Endothelial cell (in vitro differentiated cells): ENCODE results near the gene RHEX. TPM values are rescaled to one million over a fixed set of nuclear protein-coding genes. Genes with fewer than 3 reads are reported as not detected.
"Not testable (repeated sequence)": the region's sequence is repeated elsewhere in the genome, so short reads cannot be mapped to it uniquely, and the experiment has no call there.

ENCODE experiments used
- DNase-seq: peaks from one replicate; pipeline ENCODE4 v3.0.0; 2021; ENCODE audit warnings: low spot score
- H3K27ac Mint-ChIP-seq: one replicate; pipeline ENCODE4 v1.8.0; 2021; ENCODE audit warnings: mixed read lengths, inconsistent platforms; ENCODE audit not compliant: unreplicated experiment
- H3K27me3 Mint-ChIP-seq: one replicate; pipeline ENCODE4 v1.8.0; 2021; ENCODE audit warnings: mild to moderate bottlenecking, moderate library complexity, mixed read lengths, inconsistent platforms; ENCODE audit not compliant: unreplicated experiment
- H3K36me3 Mint-ChIP-seq: one replicate; pipeline ENCODE4 v1.8.0; 2021; ENCODE audit warnings: mild to moderate bottlenecking, low read depth, mixed read lengths, inconsistent platforms; ENCODE audit not compliant: unreplicated experiment
- H3K4me1 Mint-ChIP-seq: one replicate; pipeline ENCODE4 v1.8.0; 2021; ENCODE audit warnings: mild to moderate bottlenecking, mixed read lengths, inconsistent platforms; ENCODE audit not compliant: unreplicated experiment
- H3K4me3 Mint-ChIP-seq: one replicate; pipeline ENCODE4 v1.8.0; 2021; ENCODE audit warnings: mild to moderate bottlenecking, mixed read lengths, inconsistent platforms; ENCODE audit not compliant: unreplicated experiment
- H3K9me3 Mint-ChIP-seq: one replicate; pipeline ENCODE4 v1.8.0; 2021; ENCODE audit warnings: mixed read lengths, inconsistent platforms; ENCODE audit not compliant: unreplicated experiment
- long read RNA-seq: library from polyadenylated mRNA; unstranded; transcript quantifications from one replicate; pipeline ENCODE4 v2.0.0, GENCODE V29; 2020; ENCODE audit not compliant: unreplicated experiment
- total RNA-seq: library from RNA; stranded (reverse); fragmentation: NEBNext Ultra II Directional; extraction: Animal tissue kit (Norgen Biotek cat#: 25700); gene quantifications from one replicate; pipeline ENCODE4 v1.2.1, GENCODE V29; 2021; ENCODE audit not compliant: unreplicated experiment
- TF ChIP-seq, protein P1 (sequence below): fragments of 200-600 bp; sonication (generic); IDR thresholded peaks from one replicate; pipeline ENCODE4 v1.5.0; 2021; ENCODE audit warnings: antibody characterized with exemption; ENCODE audit not compliant: unreplicated experiment

Gene RHEX
- total RNA-seq: not detected
- long read RNA-seq: 0 reads

DNA sequence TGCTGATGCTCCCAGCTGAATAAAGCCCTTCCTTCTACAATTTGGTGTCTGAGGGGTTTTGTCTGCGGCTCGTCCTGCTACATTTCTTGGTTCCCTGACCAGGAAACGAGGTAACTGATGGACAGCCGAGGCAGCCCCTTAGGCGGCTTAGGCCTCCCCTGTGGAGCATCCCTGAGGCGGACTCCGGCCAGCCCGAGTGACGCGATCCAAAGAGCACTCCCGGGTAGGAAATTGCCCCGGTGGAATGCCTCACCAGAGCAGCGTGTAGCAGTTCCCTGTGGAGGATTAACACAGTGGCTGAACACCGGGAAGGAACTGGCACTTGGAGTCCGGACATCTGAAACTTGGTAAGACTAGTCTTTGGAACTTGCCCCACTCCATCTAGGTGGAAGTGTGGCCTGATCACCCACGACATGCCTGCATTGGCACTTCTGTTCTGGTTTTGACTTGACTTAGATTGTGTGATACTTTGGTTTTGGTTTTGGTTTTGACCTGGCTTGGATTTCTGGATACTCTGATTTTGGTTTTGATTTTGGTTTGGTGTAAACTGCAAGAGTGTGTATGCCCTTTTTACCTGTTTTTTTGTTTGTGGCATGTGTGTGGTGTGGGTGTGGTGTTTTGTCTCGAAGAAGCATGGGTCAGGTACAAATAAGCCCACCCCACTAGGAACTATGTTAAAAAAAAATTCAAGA lies at the start of gene RHEX:
RHEX (plus strand) TSS at position 255 of the 692 bp plus-strand sequence. CDS start 44,656 bp downstream, outside the sequence.
- H3K36me3 Mint-ChIP-seq, H3K27me3 Mint-ChIP-seq, DNase-seq, H3K27ac Mint-ChIP-seq, H3K9me3 Mint-ChIP-seq, H3K4me3 Mint-ChIP-seq, H3K4me1 Mint-ChIP-seq: not testable (repeated sequence)

DNA sequence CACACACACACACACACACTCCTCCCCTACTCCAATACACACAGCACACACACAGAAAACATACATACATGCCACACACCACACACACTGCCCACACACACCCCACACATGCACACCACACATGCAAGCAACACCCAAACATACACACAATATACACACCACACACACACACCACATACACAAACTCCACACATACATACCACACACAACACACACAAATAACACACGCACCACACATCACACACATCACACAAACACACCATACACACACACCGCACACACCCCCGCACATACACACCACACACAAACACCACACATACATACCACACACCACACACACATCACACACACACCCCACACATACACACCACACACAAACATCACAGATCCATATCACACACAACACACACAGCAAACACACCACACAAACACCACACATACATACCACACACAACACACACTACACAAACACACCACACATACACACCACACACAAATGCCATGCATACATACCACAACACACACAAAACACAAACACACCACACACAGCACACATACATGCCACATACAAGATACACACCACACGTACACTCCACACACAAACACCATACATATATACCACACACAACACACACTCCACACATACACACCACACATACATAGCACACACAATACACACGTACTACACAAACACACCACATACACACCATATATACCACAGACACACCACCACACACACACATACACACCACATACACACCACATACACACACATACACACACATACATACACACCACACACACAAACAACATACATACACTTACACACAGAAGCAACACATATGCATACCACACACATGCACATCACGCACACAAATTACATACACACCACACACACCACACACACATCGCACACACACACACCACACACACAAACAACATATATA lies 48.8 kb upstream of the RHEX start:
- H3K4me1 Mint-ChIP-seq: peaks cover 3% of the 10 kb centered on the region
- TF ChIP-seq, protein P1, sequence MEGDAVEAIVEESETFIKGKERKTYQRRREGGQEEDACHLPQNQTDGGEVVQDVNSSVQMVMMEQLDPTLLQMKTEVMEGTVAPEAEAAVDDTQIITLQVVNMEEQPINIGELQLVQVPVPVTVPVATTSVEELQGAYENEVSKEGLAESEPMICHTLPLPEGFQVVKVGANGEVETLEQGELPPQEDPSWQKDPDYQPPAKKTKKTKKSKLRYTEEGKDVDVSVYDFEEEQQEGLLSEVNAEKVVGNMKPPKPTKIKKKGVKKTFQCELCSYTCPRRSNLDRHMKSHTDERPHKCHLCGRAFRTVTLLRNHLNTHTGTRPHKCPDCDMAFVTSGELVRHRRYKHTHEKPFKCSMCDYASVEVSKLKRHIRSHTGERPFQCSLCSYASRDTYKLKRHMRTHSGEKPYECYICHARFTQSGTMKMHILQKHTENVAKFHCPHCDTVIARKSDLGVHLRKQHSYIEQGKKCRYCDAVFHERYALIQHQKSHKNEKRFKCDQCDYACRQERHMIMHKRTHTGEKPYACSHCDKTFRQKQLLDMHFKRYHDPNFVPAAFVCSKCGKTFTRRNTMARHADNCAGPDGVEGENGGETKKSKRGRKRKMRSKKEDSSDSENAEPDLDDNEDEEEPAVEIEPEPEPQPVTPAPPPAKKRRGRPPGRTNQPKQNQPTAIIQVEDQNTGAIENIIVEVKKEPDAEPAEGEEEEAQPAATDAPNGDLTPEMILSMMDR: no peak
- peak overlapping the region; percentile 1 for H3K4me3 Mint-ChIP-seq
- H3K27ac Mint-ChIP-seq: peak overlapping the region; percentile 26
- DNase-seq: no peak
- H3K36me3 Mint-ChIP-seq: no peaks in the 10 kb centered on the region
- H3K27me3 Mint-ChIP-seq: peaks cover 7% of the 10 kb centered on the region
- no peaks in the 10 kb centered on the region for H3K9me3 Mint-ChIP-seq

GRCh38 chr1:206004826-206005225 lies 48.1 kb upstream of the RHEX start:
- Mint-ChIP-seq H3K4me3 (no peak overlapping the region), H3K27me3 (peaks cover 7% of the 10 kb centered on the region), H3K4me1 (peaks cover 3% of the 10 kb centered on the region), H3K27ac (no peak overlapping the region), H3K36me3 (no peaks in the 10 kb centered on the region), H3K9me3 (no peaks in the 10 kb centered on the region)
- TF ChIP-seq, protein P1: no peak
- DNase-seq: no peak

GRCh38 chr1:206005234-206005633 lies 47.7 kb upstream of the RHEX start:
- peaks cover 7% of the 10 kb centered on the region for H3K27me3 Mint-ChIP-seq
- no peak overlapping the region for H3K4me3 Mint-ChIP-seq
- H3K9me3 Mint-ChIP-seq: no peaks in the 10 kb centered on the region
- DNase-seq: no peak
- H3K27ac Mint-ChIP-seq: no peak overlapping the region
- H3K4me1 Mint-ChIP-seq: peaks cover 3% of the 10 kb centered on the region
- no peaks in the 10 kb centered on the region for H3K36me3 Mint-ChIP-seq
- TF ChIP-seq, protein P1: no peak

- no peaks in the 10 kb centered on the region for H3K36me3 Mint-ChIP-seq
- no peak overlapping the region for H3K27ac Mint-ChIP-seq
- no peak for DNase-seq
- no peaks in the 10 kb centered on the region for H3K9me3 Mint-ChIP-seq
- no peak overlapping the region for H3K4me3 Mint-ChIP-seq
- peaks cover 9% of the 10 kb centered on the region for H3K27me3 Mint-ChIP-seq
- TF ChIP-seq, protein P1: no peak
- H3K4me1 Mint-ChIP-seq: peaks cover 3% of the 10 kb centered on the region
Observed at GRCh38 chr1:206005778-206006180, 47.2 kb upstream of the RHEX start.
